Measurements from ENCODE around the gene TRAK1. TPM values are rescaled to one million over a fixed set of nuclear protein-coding genes. Genes with fewer than 3 reads are reported as not detected.

Gene TRAK1
- total and polyA plus RNA-seq, 2 donors (not counting 1 experiment from before 2014, with no cell fraction given): 71.3 to 129 TPM

DNA sequence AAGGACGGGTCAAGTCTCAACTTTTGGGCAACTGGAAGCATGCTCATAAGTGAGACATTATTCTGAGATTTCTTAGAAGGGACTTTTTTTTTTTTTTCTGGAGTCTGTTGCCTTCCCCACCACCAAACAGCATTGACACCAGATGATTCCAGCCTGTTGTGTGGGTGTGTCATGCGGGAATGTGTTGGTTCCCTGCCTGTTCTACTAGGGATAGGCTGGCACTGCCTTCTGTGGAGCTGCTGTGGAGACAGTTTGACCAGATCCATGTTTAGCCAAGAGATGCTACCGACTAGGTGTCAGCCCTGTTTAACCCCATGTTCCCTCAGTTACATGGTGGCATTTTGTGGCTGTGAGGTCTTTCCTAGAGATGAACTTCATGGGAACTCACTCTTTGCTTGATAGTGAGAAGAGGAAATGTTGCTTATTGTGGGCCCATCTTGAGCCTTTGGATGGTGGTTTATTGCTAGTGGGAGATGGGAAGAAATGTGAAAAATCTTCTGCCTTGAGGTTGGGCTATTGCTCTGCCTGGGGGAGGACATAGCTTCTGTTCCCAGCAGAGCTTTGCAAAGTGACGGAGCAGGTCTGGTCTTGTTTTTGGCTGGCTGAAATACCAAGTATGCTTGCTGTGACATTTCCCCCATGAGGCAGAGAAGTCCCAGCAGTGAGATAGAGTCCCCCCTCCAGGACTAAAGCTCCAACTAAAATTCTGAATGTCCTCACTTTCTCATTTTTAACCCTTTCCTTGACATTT, 31.3 kb downstream of the TRAK1 start:
- DNase-seq (no peak), ATAC-seq (ENCODE audit: low read depth) (no peak)
- peak overlapping the region; percentile 33 for H3K4me2 ChIP-seq (replicated peaks; ENCODE audit: low read depth, low read length, poor library complexity, severe bottlenecking)
- H3K27me3 ChIP-seq (replicated peaks in 1 of 4; ENCODE audit: control extremely low read depth in 1 of 4, control insufficient read depth in 3 of 4, insufficient read depth in 4 of 4, low read length in 3 of 4): no peaks in the 10 kb centered on the region
- H3K9me3 ChIP-seq (ENCODE audit: control extremely low read depth in 1 of 3, control insufficient read depth in 2 of 3, insufficient read depth in 1 of 3, low read length in 2 of 3): no peaks in the 10 kb centered on the region
- peaks cover 70% of the 10 kb centered on the region for H4K20me1 ChIP-seq (ENCODE audit: control insufficient read depth, insufficient read depth, low read length, poor library complexity, severe bottlenecking)
- H3K9ac ChIP-seq (ENCODE audit: low read length): no peak overlapping the region
- H3K4me3 ChIP-seq (ENCODE audit: control extremely low read depth in 1 of 5, extremely low read depth in 1 of 5, insufficient read depth in 1 of 5, low read depth in 2 of 5, low read length in 4 of 5): no peak overlapping the region
- TF ChIP-seq, protein P1, sequence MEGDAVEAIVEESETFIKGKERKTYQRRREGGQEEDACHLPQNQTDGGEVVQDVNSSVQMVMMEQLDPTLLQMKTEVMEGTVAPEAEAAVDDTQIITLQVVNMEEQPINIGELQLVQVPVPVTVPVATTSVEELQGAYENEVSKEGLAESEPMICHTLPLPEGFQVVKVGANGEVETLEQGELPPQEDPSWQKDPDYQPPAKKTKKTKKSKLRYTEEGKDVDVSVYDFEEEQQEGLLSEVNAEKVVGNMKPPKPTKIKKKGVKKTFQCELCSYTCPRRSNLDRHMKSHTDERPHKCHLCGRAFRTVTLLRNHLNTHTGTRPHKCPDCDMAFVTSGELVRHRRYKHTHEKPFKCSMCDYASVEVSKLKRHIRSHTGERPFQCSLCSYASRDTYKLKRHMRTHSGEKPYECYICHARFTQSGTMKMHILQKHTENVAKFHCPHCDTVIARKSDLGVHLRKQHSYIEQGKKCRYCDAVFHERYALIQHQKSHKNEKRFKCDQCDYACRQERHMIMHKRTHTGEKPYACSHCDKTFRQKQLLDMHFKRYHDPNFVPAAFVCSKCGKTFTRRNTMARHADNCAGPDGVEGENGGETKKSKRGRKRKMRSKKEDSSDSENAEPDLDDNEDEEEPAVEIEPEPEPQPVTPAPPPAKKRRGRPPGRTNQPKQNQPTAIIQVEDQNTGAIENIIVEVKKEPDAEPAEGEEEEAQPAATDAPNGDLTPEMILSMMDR (IDR thresholded peaks at IDR 0.05): no peak
- no peak for TF ChIP-seq EZH2 (IDR thresholded peaks at IDR 0.05; ENCODE audit: borderline replicate concordance, insufficient read depth, low read depth, low read length, poor library complexity, severe bottlenecking)
- Mint-ChIP-seq H3K27ac (peak overlapping the region; percentile 2), H3K27me3 (no peaks in the 10 kb centered on the region), H3K4me1 (peaks cover 71% of the 10 kb centered on the region), H3K4me3 (peak overlapping the region; percentile 0), H3K9me3 (ENCODE audit: insufficient read depth) (no peaks in the 10 kb centered on the region)
- intact Hi-C loops (cut with micrococcal nuclease): no loop called here
- H3K27ac ChIP-seq (ENCODE audit: low read length in 2 of 2): no peak overlapping the region
- no peak overlapping the region for H2AFZ ChIP-seq (ENCODE audit: insufficient read depth, low read depth, low read length, poor library complexity, severe bottlenecking)
- peaks cover 86% of the 10 kb centered on the region for H3K79me2 ChIP-seq (ENCODE audit: control insufficient read depth, insufficient read depth, low read length)
- CTCF ChIA-PET: interaction anchor here (7.1 kb wide), 1 partner anchor 68 kb away, joined by 58 read pairs; no protein-coding TSS in a partner anchor
- H3K4me1 ChIP-seq (ENCODE audit: control insufficient read depth in 2 of 2, insufficient read depth in 2 of 2, low read length in 2 of 2): peaks cover 36 to 40% of the 10 kb centered on the region in 2 donors
- POLR2A ChIA-PET: no interaction called here
- peaks cover 6 to 28% of the 10 kb centered on the region in 2 experiments for H3K36me3 ChIP-seq (replicated peaks in 1 of 2; ENCODE audit: control extremely low read depth in 1 of 2, control insufficient read depth in 1 of 2, extremely low read depth in 1 of 2, insufficient read depth in 2 of 2, low read length in 1 of 2)
- WGBS (ENCODE audit: insufficient coverage): 100% methylated on average over 2 of the region's 4 CpGs

DNA sequence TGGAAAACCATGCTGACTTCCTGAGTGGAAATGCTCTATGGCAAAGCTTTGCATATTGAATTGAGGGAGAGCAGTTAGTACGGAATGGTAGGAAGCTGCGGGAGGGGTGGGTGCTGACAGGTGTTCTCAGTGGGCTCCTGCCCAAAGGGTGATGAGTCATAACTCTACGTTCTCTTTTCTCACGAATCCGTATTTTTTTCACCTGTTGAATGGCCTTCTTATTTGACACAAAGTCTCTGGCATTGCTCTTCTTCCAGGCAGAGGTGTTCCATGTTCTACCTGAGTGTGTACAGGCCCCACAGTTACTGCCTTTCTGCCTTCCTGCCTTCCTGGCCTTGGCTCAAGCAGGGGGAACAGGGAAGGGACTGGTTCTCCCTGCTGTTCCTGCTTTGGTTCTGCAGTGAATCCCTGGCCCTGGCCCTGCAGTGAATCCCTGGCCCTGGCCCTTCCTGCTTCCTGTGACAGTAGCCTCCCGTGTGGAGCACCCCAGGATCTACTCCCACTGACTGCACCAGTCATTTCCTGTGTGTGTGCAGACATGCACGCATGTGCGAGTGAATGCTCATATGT, 31.9 kb downstream of the TRAK1 start:
- Histone ChIP-seq H3K9ac (ENCODE audit: low read length) (no peak overlapping the region), H3K27ac (ENCODE audit: low read length in 2 of 2) (no peak overlapping the region), H3K27me3 (replicated peaks in 1 of 4; ENCODE audit: control extremely low read depth in 1 of 4, control insufficient read depth in 3 of 4, insufficient read depth in 4 of 4, low read length in 3 of 4) (no peaks in the 10 kb centered on the region), H3K4me1 (ENCODE audit: control insufficient read depth in 2 of 2, insufficient read depth in 2 of 2, low read length in 2 of 2) (peaks cover 40 to 43% of the 10 kb centered on the region in 2 donors), H3K36me3 (replicated peaks in 1 of 2; ENCODE audit: control extremely low read depth in 1 of 2, control insufficient read depth in 1 of 2, extremely low read depth in 1 of 2, insufficient read depth in 2 of 2, low read length in 1 of 2) (peaks cover 7 to 26% of the 10 kb centered on the region in 2 experiments), H3K9me3 (ENCODE audit: control extremely low read depth in 1 of 3, control insufficient read depth in 2 of 3, insufficient read depth in 1 of 3, low read length in 2 of 3) (no peaks in the 10 kb centered on the region), H4K20me1 (ENCODE audit: control insufficient read depth, insufficient read depth, low read length, poor library complexity, severe bottlenecking) (peaks cover 69% of the 10 kb centered on the region), H2AFZ (ENCODE audit: insufficient read depth, low read depth, low read length, poor library complexity, severe bottlenecking) (no peak overlapping the region), H3K4me2 (replicated peaks; ENCODE audit: low read depth, low read length, poor library complexity, severe bottlenecking) (peak overlapping the region; percentile 33), H3K4me3 (ENCODE audit: control extremely low read depth in 1 of 5, extremely low read depth in 1 of 5, insufficient read depth in 1 of 5, low read depth in 2 of 5, low read length in 4 of 5) (no peak overlapping the region), H3K79me2 (ENCODE audit: control insufficient read depth, insufficient read depth, low read length) (peaks cover 86% of the 10 kb centered on the region)
- CTCF ChIA-PET: no interaction called here
- Mint-ChIP-seq H3K4me3 (no peak overlapping the region), H3K9me3 (ENCODE audit: insufficient read depth) (no peaks in the 10 kb centered on the region), H3K27me3 (no peaks in the 10 kb centered on the region), H3K27ac (peak overlapping the region; percentile 80), H3K4me1 (peaks cover 75% of the 10 kb centered on the region)
- TF ChIP-seq EZH2 (IDR thresholded peaks at IDR 0.05; ENCODE audit: borderline replicate concordance, insufficient read depth, low read depth, low read length, poor library complexity, severe bottlenecking): no peak
- TF ChIP-seq, protein P1 (IDR thresholded peaks at IDR 0.05): no peak
- intact Hi-C loops (cut with micrococcal nuclease): no loop called here
- POLR2A ChIA-PET: no interaction called here
- WGBS (ENCODE audit: insufficient coverage): 74% methylated on average over 5 of the region's 8 CpGs
- ATAC-seq (ENCODE audit: low read depth): no peak
- no peak for DNase-seq

Measured in B cell (primary cell).